OCI-LY1 (cell line): ENCODE data around the gene ETFB.

Experiments
- EZH2 ChIP-seq: fragments of 200-600 bp; sonication (generic), shearing (Covaris generic); IDR thresholded peaks from 2 replicates; pipeline ENCODE4 v1.8.0; 2017; ENCODE audit warnings: borderline replicate concordance, mixed run types, mild to moderate bottlenecking, antibody characterized with exemption, low read length, moderate library complexity, mixed read lengths
- TF ChIP-seq, protein P1 (sequence below): fragments of 200-600 bp; sonication (generic), shearing (Covaris generic); IDR thresholded peaks from 2 replicates; pipeline ENCODE4 v1.5.1; 2017; ENCODE audit warnings: mild to moderate bottlenecking, antibody characterized with exemption, low read length, moderate library complexity, mixed read lengths

DNA sequence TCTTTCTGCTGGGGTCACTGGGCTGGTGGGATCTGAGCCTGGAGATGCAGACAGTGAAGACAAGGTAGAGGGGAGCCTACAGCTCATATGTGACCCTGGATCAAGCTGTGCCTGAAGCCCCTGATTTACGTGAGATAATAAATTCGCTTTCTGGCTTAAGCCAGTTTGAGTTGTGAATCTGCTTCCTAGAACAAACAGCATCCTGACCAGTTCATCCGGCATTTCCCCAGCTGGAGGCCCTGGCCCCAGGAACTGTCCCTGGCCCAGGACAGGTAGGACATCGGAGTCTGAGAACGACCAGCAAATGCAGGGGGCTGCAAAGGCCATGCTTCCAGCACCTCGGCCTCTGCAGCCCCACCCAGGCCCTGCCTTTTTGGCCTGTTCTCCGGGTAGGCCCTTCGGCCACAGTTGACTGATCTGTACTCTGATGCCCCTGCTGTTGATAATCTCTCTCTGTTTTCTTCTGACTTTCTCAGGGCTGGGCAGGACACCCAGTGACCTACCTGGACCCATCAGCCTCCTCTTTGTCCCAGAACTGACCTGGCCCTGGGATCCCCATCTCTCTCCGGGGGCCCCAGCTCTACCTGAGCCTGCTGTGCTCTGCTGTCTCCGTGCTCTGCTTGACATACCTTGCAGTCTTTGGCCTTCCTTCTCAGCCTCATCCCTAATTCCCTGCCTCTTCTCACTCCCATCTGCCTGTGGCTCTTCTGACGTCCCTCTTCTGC is 14.8 kb downstream of the ETFB start:
- TF ChIP-seq, protein P1, sequence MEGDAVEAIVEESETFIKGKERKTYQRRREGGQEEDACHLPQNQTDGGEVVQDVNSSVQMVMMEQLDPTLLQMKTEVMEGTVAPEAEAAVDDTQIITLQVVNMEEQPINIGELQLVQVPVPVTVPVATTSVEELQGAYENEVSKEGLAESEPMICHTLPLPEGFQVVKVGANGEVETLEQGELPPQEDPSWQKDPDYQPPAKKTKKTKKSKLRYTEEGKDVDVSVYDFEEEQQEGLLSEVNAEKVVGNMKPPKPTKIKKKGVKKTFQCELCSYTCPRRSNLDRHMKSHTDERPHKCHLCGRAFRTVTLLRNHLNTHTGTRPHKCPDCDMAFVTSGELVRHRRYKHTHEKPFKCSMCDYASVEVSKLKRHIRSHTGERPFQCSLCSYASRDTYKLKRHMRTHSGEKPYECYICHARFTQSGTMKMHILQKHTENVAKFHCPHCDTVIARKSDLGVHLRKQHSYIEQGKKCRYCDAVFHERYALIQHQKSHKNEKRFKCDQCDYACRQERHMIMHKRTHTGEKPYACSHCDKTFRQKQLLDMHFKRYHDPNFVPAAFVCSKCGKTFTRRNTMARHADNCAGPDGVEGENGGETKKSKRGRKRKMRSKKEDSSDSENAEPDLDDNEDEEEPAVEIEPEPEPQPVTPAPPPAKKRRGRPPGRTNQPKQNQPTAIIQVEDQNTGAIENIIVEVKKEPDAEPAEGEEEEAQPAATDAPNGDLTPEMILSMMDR: no peak
- no peak for TF ChIP-seq EZH2
